CD14-positive monocyte (primary cell): Measurements from ENCODE around the gene ZNF565. TPM values are rescaled to one million over a fixed set of nuclear protein-coding genes. Genes with fewer than 3 reads are reported as not detected.

Source experiments
- DNase-seq, 3 donors: peaks; one replicate each; pipeline ENCODE4 v3.0.0-alpha.2; 2011 to 2022
- H2AFZ ChIP-seq: 2 replicates; pipeline ENCODE4 v1.6.0; 2012; ENCODE audit warnings: mild to moderate bottlenecking, low read depth, low read length, inconsistent platforms; ENCODE audit not compliant: insufficient read depth, poor library complexity, severe bottlenecking
- H3K27ac ChIP-seq, 2 donors: 1 replicate in 1 of 2; 2 replicates in 1 of 2; pipeline ENCODE4 v1.5.1; 2012 to 2013; ENCODE audit warnings: low read length in 2 of 2, control low read depth in 1 of 2, inconsistent platforms in 1 of 2, low read depth in 1 of 2, mild to moderate bottlenecking in 1 of 2
- H3K27me3 ChIP-seq, 2 donors: one replicate each; pipeline versions ENCODE4 v1.6.0 to v1.6.1; 2011 to 2013; ENCODE audit warnings: low read length in 2 of 2; ENCODE audit not compliant: control insufficient read depth in 2 of 2, insufficient read depth in 2 of 2
- H3K36me3 ChIP-seq, 2 donors: replicated peaks in 1 of 2; 1 replicate in 1 of 2; 2 replicates in 1 of 2; pipeline versions ENCODE4 v1.5.1 to v1.6.1; 2012 to 2013; ENCODE audit warnings: low read length in 2 of 2, control low read depth in 1 of 2, inconsistent platforms in 1 of 2, mild to moderate bottlenecking in 1 of 2; ENCODE audit not compliant: insufficient read depth in 2 of 2, control insufficient read depth in 1 of 2
- H3K4me1 ChIP-seq, 2 donors: 1 replicate in 1 of 2; 2 replicates in 1 of 2; pipeline versions ENCODE4 v1.5.1 to v1.6.1; 2012 to 2013; ENCODE audit warnings: low read length in 2 of 2, control low read depth in 1 of 2, inconsistent platforms in 1 of 2, mild to moderate bottlenecking in 1 of 2, moderate library complexity in 1 of 2; ENCODE audit not compliant: insufficient read depth in 2 of 2, control insufficient read depth in 1 of 2
- H3K4me2 ChIP-seq: replicated peaks from 2 replicates; pipeline ENCODE3; 2012; ENCODE audit warnings: low read length, moderate library complexity, mild to moderate bottlenecking; ENCODE audit not compliant: poor library complexity, severe bottlenecking; ENCODE audit errors: extremely low read depth
- H3K4me3 ChIP-seq, 3 experiments: fragments of 200-600 bp in 1 of 3; sonication (generic) in 1 of 3; replicated peaks in 1 of 3; 1 replicate in 2 of 3; 2 replicates in 1 of 3; pipeline ENCODE4 v1.5.1; 2011 to 2013; ENCODE audit warnings: low read length in 3 of 3, mild to moderate bottlenecking in 3 of 3, control low read depth in 2 of 3, low read depth in 2 of 3, inconsistent platforms in 1 of 3, moderate library complexity in 1 of 3
- H3K79me2 ChIP-seq: 2 replicates; pipeline ENCODE4 v1.6.0; 2012; ENCODE audit warnings: mild to moderate bottlenecking, control low read depth, inconsistent platforms, low read length, moderate library complexity; ENCODE audit not compliant: insufficient read depth
- H3K9ac ChIP-seq: 2 replicates; pipeline ENCODE4 v1.6.0; 2017; ENCODE audit warnings: low read length, mild to moderate bottlenecking; ENCODE audit not compliant: insufficient read depth, poor library complexity, severe bottlenecking
- H3K9me3 ChIP-seq, 2 donors: replicated peaks in 1 of 2; 1 replicate in 1 of 2; 2 replicates in 1 of 2; pipeline versions ENCODE4 v1.5.1 to v1.6.1; 2012 to 2013; ENCODE audit warnings: low read length in 2 of 2, control low read depth in 1 of 2; ENCODE audit not compliant: control insufficient read depth in 1 of 2, insufficient read depth in 1 of 2
- H4K20me1 ChIP-seq: 2 replicates; pipeline ENCODE4 v1.6.0; 2012; ENCODE audit warnings: mild to moderate bottlenecking, low read length, control low read depth, moderate library complexity; ENCODE audit not compliant: insufficient read depth
- H3K27ac Mint-ChIP-seq, 7 donors: one replicate each; pipeline ENCODE4 v1.8.0; 2020; ENCODE audit warnings: mild to moderate bottlenecking in 7 of 7, mixed read lengths in 7 of 7, moderate library complexity in 6 of 7, inconsistent platforms in 2 of 7
- H3K27me3 Mint-ChIP-seq, 3 donors: one replicate each; pipeline ENCODE4 v1.8.0; 2021 to 2022; ENCODE audit warnings: low read depth in 3 of 3, mild to moderate bottlenecking in 3 of 3, mixed read lengths in 3 of 3, moderate library complexity in 3 of 3, inconsistent platforms in 1 of 3
- H3K36me3 Mint-ChIP-seq, 2 donors: one replicate each; pipeline ENCODE4 v1.8.0; 2020; ENCODE audit warnings: mixed read lengths in 2 of 2, inconsistent platforms in 1 of 2, mild to moderate bottlenecking in 1 of 2
- H3K4me1 Mint-ChIP-seq: one replicate; pipeline ENCODE4 v1.8.0; 2020; ENCODE audit warnings: mild to moderate bottlenecking, mixed read lengths
- H3K4me3 Mint-ChIP-seq, 2 donors: one replicate each; pipeline ENCODE4 v1.8.0; 2020; ENCODE audit warnings: mild to moderate bottlenecking in 2 of 2, mixed read lengths in 2 of 2, moderate library complexity in 1 of 2
- H3K9me3 Mint-ChIP-seq, 7 donors: one replicate each; pipeline ENCODE4 v1.8.0; 2020 to 2022; ENCODE audit warnings: mixed read lengths in 7 of 7, mild to moderate bottlenecking in 6 of 7, moderate library complexity in 6 of 7, inconsistent platforms in 2 of 7
- CTCF ChIP-seq: fragments of 200-600 bp; IDR thresholded peaks from one replicate; pipeline ENCODE4 v1.8.0; 2022; ENCODE audit warnings: antibody characterized with exemption, mild to moderate bottlenecking
- WGBS: methylation state at CpG from one replicate; pipeline ENCODE4 v1.1.5; 2013; ENCODE audit warnings: missing lambda C conversion rate; ENCODE audit not compliant: insufficient coverage; 5-methylcytosine and 5-hydroxymethylcytosine counted together
- intact Hi-C, 2 donors: fragments of 100-400 bp; cut with micrococcal nuclease; formaldehyde crosslinking; loops; one replicate each; pipeline versions ENCODE4 v1.15.0 to v1.15.1; 2023
- polyA minus RNA-seq: library from RNA; depleted of rRNA, polyadenylated mRNA; stranded (reverse); fragments of >200 nt; gene quantifications from 2 replicates; pipeline ENCODE4 v1.2.3, GENCODE V29; 2012
- polyA plus RNA-seq, 3 donors: library from polyadenylated mRNA; depleted of rRNA in 1 of 3; unstranded in 2 of 3; stranded (reverse) in 1 of 3; fragments of 300-500 nt in 2 of 3; fragments of >200 nt in 1 of 3; fragmentation: Illumina TruSeq in 2 of 3; gene quantifications; 1 replicate in 2 of 3; 2 replicates in 1 of 3; pipeline ENCODE4 v1.2.3, GENCODE V29; 2012 to 2021
- total RNA-seq, 12 experiments: library from RNA in 1 of 12; stranded (reverse) in 1 of 12; fragments of 120-200 nt in 1 of 12; gene quantifications; one replicate each; pipeline ENCODE4 v1.2.4 and lab custom pipeline; 2013 to 2026; ENCODE audit warnings: mixed read lengths in 6 of 12, inconsistent platforms in 1 of 12

Gene ZNF565
- total RNA-seq (2013) = 5.5 TPM
- polyA plus RNA-seq (1 to 10 TPM; 1.5 to 3.5 (median 2.1) TPM), polyA minus RNA-seq (2.2 and 4.0 TPM in 2 replicates), total RNA-seq (lab: John Stamatoyannopoulos, UW) (1.9 to 8.7 (median 4.7) reads per million in 11 experiments)

- WGBS = under 1% methylated on average over 63 of the region's 73 CpGs
- Histone ChIP-seq H3K27me3 (no peaks in the 10 kb centered on the region), H3K9me3 (peaks cover 7 to 12% of the 10 kb centered on the region in 2 donors), H3K27ac (peak within 1 kb of the TSS; percentile 72 to 95), H3K4me3 (peak within 1 kb of the TSS; percentile 61 to 92 (median 69)), H3K9ac (peak within 1 kb of the TSS; percentile 79), H4K20me1 (no peaks in the 10 kb centered on the region), H3K4me1 (peaks cover 11 to 18% of the 10 kb centered on the region in 2 donors), H2AFZ (peak within 1 kb of the TSS; percentile 92), H3K36me3 (peaks cover 0 to 8% of the 10 kb centered on the region in 2 donors), H3K79me2 (peaks cover 58% of the 10 kb centered on the region), H3K4me2 (peak within 1 kb of the TSS; percentile 83)
- peaks cover 4 to 22% (median 9%) of the 10 kb centered on the region in 7 donors for H3K9me3 Mint-ChIP-seq
- H3K4me1 Mint-ChIP-seq = peaks cover 5% of the 10 kb centered on the region
- intact Hi-C loops = loop anchor here (5.0 to 10.0 kb wide), 7 partner anchors 97 to 1540 kb away; partner anchors contain the start of genes TBCB (in 2 of the 2), IGFLR1 (in 1 of the 2), LIN37 (in 1 of the 2) and OVOL3 (in 1 of the 2)
- H3K27me3 Mint-ChIP-seq = no peaks in the 10 kb centered on the region
- no peak within 1 kb of the TSS for H3K27ac Mint-ChIP-seq
- no peak for TF ChIP-seq CTCF
- no peak within 1 kb of the TSS for H3K4me3 Mint-ChIP-seq
- peak; percentile 96 to 99 (median 96) for DNase-seq
- peaks cover 13 to 25% of the 10 kb centered on the region in 2 donors for H3K36me3 Mint-ChIP-seq
These were observed at the start of gene ZNF565, which contains the start of gene ZNF146 for GRCh38 chr19:36214386-36215275. ZNF565 (minus strand) TSS chr19:36214665; CDS start chr19:36201985, 12,680 bp downstream. ZNF146 (plus strand) TSS chr19:36215106; CDS start chr19:36236441, 21,335 bp downstream.

- Histone ChIP-seq H3K4me3 (no peak overlapping the region), H3K36me3 (no peaks in the 10 kb centered on the region), H3K4me2 (no peak overlapping the region), H3K27me3 (no peaks in the 10 kb centered on the region), H3K4me1 (no peaks in the 10 kb centered on the region), H3K9me3 (peaks cover 63 to 72% of the 10 kb centered on the region in 2 donors), H3K79me2 (no peaks in the 10 kb centered on the region), H3K27ac (no peak overlapping the region), H2AFZ (no peak overlapping the region), H3K9ac (no peak overlapping the region), H4K20me1 (no peaks in the 10 kb centered on the region)
- Mint-ChIP-seq H3K27me3 (peaks cover 2 to 7% (median 5%) of the 10 kb centered on the region in 3 donors), H3K4me1 (no peaks in the 10 kb centered on the region), H3K9me3 (peaks cover 0 to 66% (median 19%) of the 10 kb centered on the region in 7 donors), H3K4me3 (no peak overlapping the region), H3K27ac (no peak overlapping the region), H3K36me3 (no peaks in the 10 kb centered on the region)
- DNase-seq = no peak
- WGBS = 99% methylated on average over 20 of the region's 20 CpGs
- intact Hi-C loops = no loop called here
- no peak for TF ChIP-seq CTCF
These were observed 44.7 kb upstream of the ZNF565 start for GRCh38 chr19:36259211-36259610.
